GM12878 (cell line): ENCODE results near the gene TAF6. TPM values are rescaled to one million over a fixed set of nuclear protein-coding genes. Genes with fewer than 3 reads are reported as not detected.

Experiments used
- ATAC-seq: fragments of 200-7000 bp; cut with Tn5 transposase; 3 replicates; pipeline ENCODE4 v1.9.1; 2020; ENCODE audit warnings: mild to moderate bottlenecking, moderate library complexity
- BruUV-seq: library from RNA; stranded (reverse); fragments of 400-500 nt; replicated peaks from 2 replicates; lab custom pipeline; 2021; lab: Mats Ljungman, UMichigan
- CTCF ChIA-PET: fragments of 300-600 bp; sonication (Branson Sonifier 250); formaldehyde crosslinking; extraction: SDS; loops from one replicate; lab custom pipeline; 2021; ENCODE audit warnings: inconsistent platforms; lab: Yijun Ruan, JAX
- POLR2A ChIA-PET: fragments of 350-600 bp; formaldehyde crosslinking; extraction: SDS; loops from one replicate; lab custom pipeline; 2021; ENCODE audit warnings: inconsistent platforms; lab: Charles Lee
- RAD21 ChIA-PET: fragments of 300-600 bp; sonication (Branson Sonifier 250); formaldehyde crosslinking; loops from one replicate; lab custom pipeline; 2023; ENCODE audit warnings: antibody characterized with exemption; ENCODE audit not compliant: unreplicated experiment; lab: Charles Lee
- SMC1A ChIA-PET: fragments of 300-600 bp; sonication (Branson Sonifier 250); formaldehyde crosslinking; loops from one replicate; lab custom pipeline; 2023; ENCODE audit not compliant: unreplicated experiment, uncharacterized antibody; lab: Charles Lee
- DNase-seq: peaks from one replicate; pipeline ENCODE4 v3.0.0-alpha.2; 2011; ENCODE audit warnings: low read depth, low spot score
- FAIRE-seq: peaks from 3 replicates; lab custom pipeline; 2011; peaks lifted over from hg19 to GRCh38; lab: Jason Lieb, UNC
- H2AFZ ChIP-seq: 2 replicates; pipeline ENCODE4 v1.6.0; 2011; ENCODE audit warnings: low read depth, low read length, control low read depth; ENCODE audit not compliant: control insufficient read depth
- H3K27ac ChIP-seq: 2 replicates; pipeline ENCODE4 v1.5.1; 2011; ENCODE audit warnings: control low read depth; ENCODE audit not compliant: control insufficient read depth, insufficient read depth
- H3K27me3 ChIP-seq, 2 experiments: replicated peaks in 1 of 2; 2 replicates each; pipeline versions ENCODE4 v1.6.0 to v1.6.1; 2011; ENCODE audit warnings: low read length in 1 of 2; ENCODE audit not compliant: control insufficient read depth in 2 of 2, insufficient read depth in 2 of 2
- H3K36me3 ChIP-seq, 2 experiments: 2 replicates each; pipeline ENCODE4 v1.5.1; 2011; ENCODE audit warnings: low read length in 1 of 2; ENCODE audit not compliant: control insufficient read depth in 2 of 2, insufficient read depth in 2 of 2
- H3K4me1 ChIP-seq: 2 replicates; pipeline ENCODE4 v1.6.1; 2011; ENCODE audit warnings: mild to moderate bottlenecking, low read length, moderate library complexity, mixed read lengths; ENCODE audit not compliant: control insufficient read depth, insufficient read depth
- H3K4me2 ChIP-seq: 2 replicates; pipeline ENCODE4 v1.6.0; 2011; ENCODE audit warnings: control low read depth; ENCODE audit not compliant: control insufficient read depth, insufficient read depth
- H3K4me3 ChIP-seq: fragments of 200-600 bp; sonication (generic); 2 replicates; pipeline ENCODE4 v1.5.1; 2016
- H3K79me2 ChIP-seq: 2 replicates; pipeline ENCODE4 v1.6.0; 2011; ENCODE audit warnings: low read length; ENCODE audit not compliant: control insufficient read depth, insufficient read depth
- H3K9ac ChIP-seq: 2 replicates; pipeline ENCODE4 v1.8.0; 2011; ENCODE audit warnings: low read length, control low read depth, mixed read lengths; ENCODE audit not compliant: control insufficient read depth, insufficient read depth
- H3K9me3 ChIP-seq: replicated peaks from 3 replicates; pipeline ENCODE4 v1.5.1; 2011; ENCODE audit warnings: mild to moderate bottlenecking, low read length; ENCODE audit not compliant: control insufficient read depth, insufficient read depth
- H4K20me1 ChIP-seq: 2 replicates; pipeline ENCODE4 v1.6.0; 2011; ENCODE audit not compliant: control insufficient read depth, insufficient read depth
- BRCA1 ChIP-seq: IDR thresholded peaks from 2 replicates; pipeline ENCODE4 v1.6.1; 2011; ENCODE audit warnings: low read depth, low read length, improper control_type of control experiment
- CHD2 ChIP-seq: IDR thresholded peaks from 2 replicates; pipeline ENCODE4 v1.6.1; 2011; ENCODE audit warnings: low read depth, low read length, improper control_type of control experiment, borderline replicate concordance
- KLF5 ChIP-seq: fragments of 450-650 bp; IDR thresholded peaks from 2 replicates; pipeline ENCODE4 v1.6.1; 2014; ENCODE audit warnings: mild to moderate bottlenecking; ENCODE audit not compliant: partially characterized antibody
- MYB ChIP-seq: fragments of 150-350 bp; IDR thresholded peaks from 2 replicates; pipeline ENCODE4 v1.6.1; 2014; ENCODE audit warnings: mild to moderate bottlenecking, low read depth, low read length, borderline replicate concordance
- POLR2AphosphoS5 ChIP-seq: IDR thresholded peaks from 2 replicates; pipeline ENCODE4 v1.6.1; 2011; ENCODE audit warnings: mild to moderate bottlenecking, low read length, inconsistent platforms
- POU2F2 ChIP-seq: IDR thresholded peaks from 3 replicates; pipeline ENCODE4 v1.6.1; 2011; ENCODE audit warnings: low read depth, mild to moderate bottlenecking, low read length, borderline replicate concordance
- RELA ChIP-seq: fragments of 450-650 bp; IDR thresholded peaks from 2 replicates; pipeline ENCODE4 v1.8.0; 2014; ENCODE audit warnings: borderline replicate concordance; ENCODE audit not compliant: partially characterized antibody
- RUNX3 ChIP-seq: IDR thresholded peaks from 2 replicates; pipeline ENCODE4 v1.6.1; 2012; ENCODE audit warnings: low read length, inconsistent platforms
- STAT3 ChIP-seq: IDR thresholded peaks from 2 replicates; pipeline ENCODE4 v1.6.1; 2011; ENCODE audit warnings: low read depth, low read length, improper control_type of control experiment
- TCF12 ChIP-seq: IDR thresholded peaks from 2 replicates; pipeline ENCODE4 v1.6.1; 2011; ENCODE audit warnings: low read depth, mild to moderate bottlenecking, low read length
- WGBS: methylation state at CpG from one replicate; pipeline ENCODE4 v1.1.6; 2016; ENCODE audit warnings: low lambda C conversion rate; ENCODE audit not compliant: insufficient replicate concordance, insufficient coverage; ENCODE audit errors: missing lambda C conversion rate; 5-methylcytosine and 5-hydroxymethylcytosine counted together
- in situ Hi-C: fragments of 300-500 bp; cut with MboI; formaldehyde crosslinking; loops from 9 replicates; pipeline ENCODE4 v1.14.3; 2018; ENCODE audit warnings: mixed read lengths
- intact Hi-C: fragments of 100-400 bp; cut with micrococcal nuclease; formaldehyde crosslinking; loops from one replicate; pipeline ENCODE4 v1.14.2; 2022; ENCODE audit not compliant: unreplicated experiment
- polyA plus RNA-seq, 11 experiments: library from polyadenylated mRNA; depleted of rRNA in 4 of 11; unstranded in 6 of 11; stranded (reverse) in 5 of 11; fragments of >200 nt; fragmentation: Nextera tagmentation in 4 of 11; fragmentation: Illumina TruSeq in 1 of 11; extraction: Ambion mirVana in 4 of 11; extraction: Trizol in 1 of 11; gene quantifications; 1 replicate in 1 of 11; 2 replicates in 10 of 11; pipeline versions ENCODE4 v1.2.1 to v1.2.3, GENCODE V29; 2011 to 2016; ENCODE audit warnings: inconsistent platforms in 2 of 11, missing spikeins in 2 of 11, low read depth in 1 of 11
- total RNA-seq, 4 experiments: library from RNA; depleted of rRNA in 3 of 4; stranded (reverse); fragments of >200 nt in 3 of 4; fragmentation: Illumina TruSeq in 1 of 4; extraction: Trizol in 1 of 4; gene quantifications; 2 replicates each; pipeline versions ENCODE4 v1.2.1 to v1.2.3, GENCODE V29; 2013 to 2021
- TF ChIP-seq, protein P1 (sequence below): fragments of 450-650 bp; IDR thresholded peaks from 2 replicates; pipeline ENCODE4 v1.6.1; 2016; ENCODE audit warnings: mild to moderate bottlenecking
- TF ChIP-seq, protein P2 (sequence below): fragments of 450-650 bp; IDR thresholded peaks from 2 replicates; pipeline ENCODE4 v1.6.1; 2017; ENCODE audit warnings: mild to moderate bottlenecking, moderate library complexity
- TF ChIP-seq, protein P3 (sequence below): fragments of 450-650 bp; IDR thresholded peaks from 2 replicates; pipeline ENCODE4 v1.6.1; 2016; ENCODE audit warnings: mild to moderate bottlenecking
- TF ChIP-seq, protein P4 (sequence below): IDR thresholded peaks from 2 replicates; pipeline ENCODE4 v1.6.1; 2011; ENCODE audit warnings: borderline replicate concordance, low read depth, mild to moderate bottlenecking, moderate library complexity, mixed read lengths, low read length; ENCODE audit not compliant: insufficient read depth; ENCODE audit errors: extremely low read length

Gene TAF6
- total and polyA plus RNA-seq, 10 of the 15 experiments (the other 5 are each of a cell fraction or from before 2014, with no cell fraction given), result 0.27 to 42.6 (median 17.0) TPM

DNA sequence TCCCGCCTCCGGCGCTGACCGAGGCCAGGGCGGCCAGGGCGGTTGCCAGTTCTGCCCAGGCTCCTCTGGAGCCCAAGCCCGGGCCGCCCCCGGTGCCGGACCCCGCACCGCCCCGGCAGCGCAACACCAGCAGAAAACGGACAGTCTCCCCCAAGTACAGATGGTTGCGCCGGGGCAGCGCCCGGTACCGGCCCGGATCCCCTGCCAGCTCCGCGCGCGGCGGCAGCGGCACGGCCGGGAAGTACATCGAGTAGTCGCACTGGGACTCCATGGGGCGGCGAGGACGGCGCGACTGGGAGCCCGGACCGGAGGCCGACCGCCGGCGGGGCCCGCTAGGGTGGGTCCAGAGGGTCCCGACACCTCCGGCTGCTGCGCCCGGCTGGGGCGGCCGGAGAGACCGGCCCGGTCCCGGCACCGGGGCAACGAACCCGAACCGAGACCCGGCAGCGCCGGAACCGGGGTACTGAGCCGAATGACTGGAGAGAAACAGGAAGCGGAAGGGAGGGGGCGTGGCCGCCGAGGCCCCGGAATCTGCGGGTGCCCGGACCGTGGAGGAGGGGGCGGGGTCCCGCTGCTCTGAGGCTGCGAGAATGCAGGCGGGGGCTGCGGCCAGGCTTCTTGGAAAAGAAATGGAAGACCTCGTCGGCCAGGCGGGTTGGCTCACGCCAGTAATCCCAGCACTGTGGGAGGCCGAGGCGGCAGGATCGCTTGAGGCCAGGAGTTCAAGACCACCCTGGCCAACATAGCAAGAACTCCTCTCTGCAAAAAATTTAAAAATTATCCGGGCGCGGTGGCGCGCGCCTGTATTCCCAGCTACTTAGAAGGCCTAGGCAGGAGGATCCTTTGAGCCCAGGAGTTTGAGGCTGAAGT lies 39.3 kb upstream of the TAF6 start, which contains the start of gene TRAPPC14:
Gene TRAPPC14, minus strand, starts transcription at position 495 of the 870 bp plus-strand sequence. Its CDS starts 224 bp downstream, at position 271.
- peak within 1 kb of the TSS; percentile 77 for H3K27ac ChIP-seq
- no TSS peak for BruUV-seq
- H3K36me3 ChIP-seq, result peaks cover 0 to 15% of the 10 kb centered on the region in 2 experiments; a peak in 3 of 4 replicates
- intact Hi-C loops (no loop called here), in situ Hi-C loops (no loop called here)
- H2AFZ ChIP-seq, result peak within 1 kb of the TSS; percentile 85
- H3K79me2 ChIP-seq, result peaks cover 11% of the 10 kb centered on the region
- ATAC-seq, result peak; percentile 86
- ChIA-PET RAD21 (interaction anchor here (0.9 to 1.3 kb wide), 2 partner anchors 10 kb away, joined by 3 to 8 read pairs; partner anchors contain the start of genes GAL3ST4 and LAMTOR4), CTCF (interaction anchor here (0.6 to 1.9 kb wide), 5 partner anchors 9 to 59 kb away, joined by 3 to 9 read pairs (median 6); partner anchors contain the start of genes GAL3ST4 and LAMTOR4), SMC1A (interaction anchor here (0.8 kb wide), 1 partner anchor 32 kb away, joined by 3 read pairs; no protein-coding TSS in a partner anchor), POLR2A (interaction anchor here (0.5 to 3.7 kb wide), 8 partner anchors 9 to 99 kb away, joined by 3 to 28 read pairs (median 4); partner anchors contain the start of genes GAL3ST4 and LAMTOR4)
- peak within 1 kb of the TSS; percentile 89 for H3K4me3 ChIP-seq
- H4K20me1 ChIP-seq, result no peaks in the 10 kb centered on the region
- peak within 1 kb of the TSS; percentile 95 for H3K4me2 ChIP-seq
- under 1% methylated on average over 73 of the region's 87 CpGs for WGBS
- peaks cover 13% of the 10 kb centered on the region; the same call in 1 of the 2 replicates for H3K4me1 ChIP-seq
- DNase-seq, result no peak
- H3K27me3 ChIP-seq, result no peaks in the 10 kb centered on the region
- H3K9ac ChIP-seq, result peak within 1 kb of the TSS; percentile 80
- peak; percentile 84 for FAIRE-seq
- no peaks in the 10 kb centered on the region for H3K9me3 ChIP-seq
- TF ChIP-seq, protein P1, sequence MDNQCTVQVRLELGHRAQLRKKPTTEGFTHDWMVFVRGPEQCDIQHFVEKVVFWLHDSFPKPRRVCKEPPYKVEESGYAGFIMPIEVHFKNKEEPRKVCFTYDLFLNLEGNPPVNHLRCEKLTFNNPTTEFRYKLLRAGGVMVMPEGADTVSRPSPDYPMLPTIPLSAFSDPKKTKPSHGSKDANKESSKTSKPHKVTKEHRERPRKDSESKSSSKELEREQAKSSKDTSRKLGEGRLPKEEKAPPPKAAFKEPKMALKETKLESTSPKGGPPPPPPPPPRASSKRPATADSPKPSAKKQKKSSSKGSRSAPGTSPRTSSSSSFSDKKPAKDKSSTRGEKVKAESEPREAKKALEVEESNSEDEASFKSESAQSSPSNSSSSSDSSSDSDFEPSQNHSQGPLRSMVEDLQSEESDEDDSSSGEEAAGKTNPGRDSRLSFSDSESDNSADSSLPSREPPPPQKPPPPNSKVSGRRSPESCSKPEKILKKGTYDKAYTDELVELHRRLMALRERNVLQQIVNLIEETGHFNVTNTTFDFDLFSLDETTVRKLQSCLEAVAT, result peak; percentile 29; the same call in 1 of the 2 replicates
- TF ChIP-seq, protein P2, sequence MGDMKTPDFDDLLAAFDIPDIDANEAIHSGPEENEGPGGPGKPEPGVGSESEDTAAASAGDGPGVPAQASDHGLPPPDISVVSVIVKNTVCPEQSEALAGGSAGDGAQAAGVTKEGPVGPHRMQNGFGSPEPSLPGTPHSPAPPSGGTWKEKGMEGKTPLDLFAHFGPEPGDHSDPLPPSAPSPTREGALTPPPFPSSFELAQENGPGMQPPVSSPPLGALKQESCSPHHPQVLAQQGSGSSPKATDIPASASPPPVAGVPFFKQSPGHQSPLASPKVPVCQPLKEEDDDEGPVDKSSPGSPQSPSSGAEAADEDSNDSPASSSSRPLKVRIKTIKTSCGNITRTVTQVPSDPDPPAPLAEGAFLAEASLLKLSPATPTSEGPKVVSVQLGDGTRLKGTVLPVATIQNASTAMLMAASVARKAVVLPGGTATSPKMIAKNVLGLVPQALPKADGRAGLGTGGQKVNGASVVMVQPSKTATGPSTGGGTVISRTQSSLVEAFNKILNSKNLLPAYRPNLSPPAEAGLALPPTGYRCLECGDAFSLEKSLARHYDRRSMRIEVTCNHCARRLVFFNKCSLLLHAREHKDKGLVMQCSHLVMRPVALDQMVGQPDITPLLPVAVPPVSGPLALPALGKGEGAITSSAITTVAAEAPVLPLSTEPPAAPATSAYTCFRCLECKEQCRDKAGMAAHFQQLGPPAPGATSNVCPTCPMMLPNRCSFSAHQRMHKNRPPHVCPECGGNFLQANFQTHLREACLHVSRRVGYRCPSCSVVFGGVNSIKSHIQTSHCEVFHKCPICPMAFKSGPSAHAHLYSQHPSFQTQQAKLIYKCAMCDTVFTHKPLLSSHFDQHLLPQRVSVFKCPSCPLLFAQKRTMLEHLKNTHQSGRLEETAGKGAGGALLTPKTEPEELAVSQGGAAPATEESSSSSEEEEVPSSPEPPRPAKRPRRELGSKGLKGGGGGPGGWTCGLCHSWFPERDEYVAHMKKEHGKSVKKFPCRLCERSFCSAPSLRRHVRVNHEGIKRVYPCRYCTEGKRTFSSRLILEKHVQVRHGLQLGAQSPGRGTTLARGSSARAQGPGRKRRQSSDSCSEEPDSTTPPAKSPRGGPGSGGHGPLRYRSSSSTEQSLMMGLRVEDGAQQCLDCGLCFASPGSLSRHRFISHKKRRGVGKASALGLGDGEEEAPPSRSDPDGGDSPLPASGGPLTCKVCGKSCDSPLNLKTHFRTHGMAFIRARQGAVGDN, result peak; percentile 57; the same call in 1 of the 2 replicates
- TF ChIP-seq RELA (peak; percentile 63), MYB (no peak), STAT3 (no peak), POU2F2 (0 out of 3 replicates have a peak, but pooled peaks have one; percentile 28), RUNX3 (peak; percentile 49), KLF5 (peak; percentile 61), POLR2AphosphoS5 (peak; percentile 63; the same call in 1 of the 2 replicates), TCF12 (0 out of 2 replicates have a peak, but pooled peaks have one; percentile 24), BRCA1 (no peak), CHD2 (peak; percentile 56; the same call in 1 of the 2 replicates)
- TF ChIP-seq, protein P3, sequence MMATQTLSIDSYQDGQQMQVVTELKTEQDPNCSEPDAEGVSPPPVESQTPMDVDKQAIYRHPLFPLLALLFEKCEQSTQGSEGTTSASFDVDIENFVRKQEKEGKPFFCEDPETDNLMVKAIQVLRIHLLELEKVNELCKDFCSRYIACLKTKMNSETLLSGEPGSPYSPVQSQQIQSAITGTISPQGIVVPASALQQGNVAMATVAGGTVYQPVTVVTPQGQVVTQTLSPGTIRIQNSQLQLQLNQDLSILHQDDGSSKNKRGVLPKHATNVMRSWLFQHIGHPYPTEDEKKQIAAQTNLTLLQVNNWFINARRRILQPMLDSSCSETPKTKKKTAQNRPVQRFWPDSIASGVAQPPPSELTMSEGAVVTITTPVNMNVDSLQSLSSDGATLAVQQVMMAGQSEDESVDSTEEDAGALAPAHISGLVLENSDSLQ, result no peak
- TF ChIP-seq, protein P4, sequence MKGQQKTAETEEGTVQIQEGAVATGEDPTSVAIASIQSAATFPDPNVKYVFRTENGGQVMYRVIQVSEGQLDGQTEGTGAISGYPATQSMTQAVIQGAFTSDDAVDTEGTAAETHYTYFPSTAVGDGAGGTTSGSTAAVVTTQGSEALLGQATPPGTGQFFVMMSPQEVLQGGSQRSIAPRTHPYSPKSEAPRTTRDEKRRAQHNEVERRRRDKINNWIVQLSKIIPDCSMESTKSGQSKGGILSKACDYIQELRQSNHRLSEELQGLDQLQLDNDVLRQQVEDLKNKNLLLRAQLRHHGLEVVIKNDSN, result no peak
